Muscle of leg (tissue), 11 donors: ENCODE measurements around the gene HPSE2. TPM values are rescaled to one million over a fixed set of nuclear protein-coding genes. Genes with fewer than 3 reads are reported as not detected.

Experiments used
- DNase-seq: peaks from one replicate; pipeline ENCODE4 v3.0.0; 2013
- H3K27ac ChIP-seq: one replicate; pipeline ENCODE4 v1.5.1; 2013; ENCODE audit warnings: mild to moderate bottlenecking, low read length, control low read depth
- H3K27me3 ChIP-seq: one replicate; pipeline ENCODE4 v1.6.1; 2013; ENCODE audit warnings: low read length; ENCODE audit not compliant: control insufficient read depth, insufficient read depth
- H3K36me3 ChIP-seq: one replicate; pipeline ENCODE4 v1.6.1; 2013; ENCODE audit warnings: low read length; ENCODE audit not compliant: control insufficient read depth, insufficient read depth
- H3K4me1 ChIP-seq: one replicate; pipeline ENCODE4 v1.6.1; 2013; ENCODE audit warnings: low read length; ENCODE audit not compliant: control insufficient read depth, insufficient read depth
- H3K4me3 ChIP-seq: one replicate; pipeline ENCODE4 v1.5.1; 2013; ENCODE audit warnings: low read length, control low read depth
- H3K9me3 ChIP-seq: replicated peaks from 2 replicates; pipeline ENCODE4 v1.6.1; 2013; ENCODE audit warnings: low read depth, low read length; ENCODE audit not compliant: control insufficient read depth
- WGBS: methylation state at CpG from one replicate; pipeline ENCODE4 v1.1.5; 2013; ENCODE audit warnings: missing lambda C conversion rate; ENCODE audit not compliant: insufficient coverage; 5-methylcytosine and 5-hydroxymethylcytosine counted together
- polyA plus RNA-seq, 8 donors: library from polyadenylated mRNA; unstranded; fragments of 120-200 nt; gene quantifications; one replicate each; pipeline versions ENCODE4 v1.2.1 to v1.2.3, GENCODE V29; 2013; ENCODE audit warnings: inconsistent platforms in 1 of 8, low replicate concordance in 1 of 8; ENCODE audit not compliant: insufficient read length in 8 of 8, insufficient read depth in 1 of 8
- total RNA-seq: library from RNA; stranded (reverse); fragments of 120-200 nt; gene quantifications from one replicate; pipeline ENCODE4 v1.2.4, GENCODE V29; 2013

The HPSE2 gene
- total and polyA plus RNA-seq, 9 donors, result 0.04 to 0.57 (median 0.13) TPM; not detected in 2

DNA sequence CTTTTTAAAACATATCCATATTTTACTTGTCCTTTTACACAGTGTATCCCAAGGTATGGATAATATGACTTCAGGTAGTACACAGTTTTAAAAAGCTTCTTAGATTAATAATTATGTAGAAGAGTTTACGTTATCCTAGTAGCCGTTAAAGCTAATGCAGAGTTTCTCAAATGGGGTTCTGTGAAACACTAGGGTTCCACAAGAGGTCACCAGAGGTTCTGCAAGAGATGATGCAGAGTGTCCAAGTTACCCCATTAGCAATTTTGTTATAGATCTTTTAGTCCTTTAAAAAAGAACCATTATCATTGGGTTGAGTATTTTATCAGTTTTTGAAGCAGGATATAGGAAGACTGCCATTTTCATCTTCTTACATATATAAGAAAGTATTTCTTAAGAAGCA, 490.0 kb downstream of the HPSE2 start:
- Histone ChIP-seq H3K36me3 (no peaks in the 10 kb centered on the region), H3K9me3 (no peaks in the 10 kb centered on the region), H3K4me1 (no peaks in the 10 kb centered on the region), H3K4me3 (no peak overlapping the region), H3K27ac (no peak overlapping the region), H3K27me3 (no peaks in the 10 kb centered on the region)
- 100% methylated on average over 2 of the region's 2 CpGs for WGBS
- no peak for DNase-seq

DNA sequence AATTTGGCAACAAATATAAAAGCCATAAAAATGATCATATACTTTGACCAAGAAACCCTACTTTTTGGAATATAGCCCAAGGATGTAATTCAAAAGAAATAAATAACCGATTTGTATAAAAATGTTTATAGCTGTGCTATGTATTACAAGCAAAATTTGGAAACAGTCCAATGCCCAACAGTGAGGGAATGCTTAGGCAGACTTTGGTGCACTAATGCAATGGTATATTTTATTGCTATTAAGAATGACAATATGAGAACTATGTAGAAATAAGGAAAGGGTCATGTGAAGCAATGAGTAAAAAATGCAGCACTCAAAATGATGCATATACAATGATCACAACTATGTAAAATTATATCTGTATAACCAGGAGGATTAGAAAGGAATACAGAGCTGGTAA, 515.1 kb downstream of the HPSE2 start:
- DNase-seq, result no peak
- Histone ChIP-seq H3K4me3 (no peak overlapping the region), H3K36me3 (no peaks in the 10 kb centered on the region), H3K9me3 (no peaks in the 10 kb centered on the region), H3K27me3 (no peaks in the 10 kb centered on the region), H3K27ac (no peak overlapping the region), H3K4me1 (no peaks in the 10 kb centered on the region)
- WGBS, result no CpG with 5 or more reads among the region's 1 CpG

DNA sequence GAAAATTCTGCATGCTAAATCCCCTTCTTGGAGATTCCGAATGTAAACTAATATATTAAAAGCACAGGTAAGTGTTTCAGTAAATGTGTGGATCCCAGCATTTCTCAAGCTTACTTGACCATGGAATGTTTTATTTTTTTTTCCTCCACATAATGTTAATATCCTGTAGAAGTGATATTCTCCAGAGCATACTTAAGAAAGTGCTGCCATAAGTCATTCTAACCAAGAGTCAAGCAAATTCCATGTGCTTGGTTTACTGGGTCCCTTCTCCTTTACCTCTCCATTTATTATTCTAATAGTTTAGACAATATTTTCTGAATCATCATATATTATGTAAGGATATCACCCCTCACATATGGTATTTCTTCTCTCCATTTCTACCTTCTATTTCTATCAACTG, 522.1 kb downstream of the HPSE2 start:
- Histone ChIP-seq H3K27ac (no peak overlapping the region), H3K36me3 (no peaks in the 10 kb centered on the region), H3K4me1 (no peaks in the 10 kb centered on the region), H3K4me3 (no peak overlapping the region), H3K9me3 (no peaks in the 10 kb centered on the region), H3K27me3 (no peaks in the 10 kb centered on the region)
- no peak for DNase-seq
- no CpG with 5 or more reads among the region's 1 CpG for WGBS

- H3K27me3 ChIP-seq, result no peaks in the 10 kb centered on the region
- WGBS, result no CpG with 5 or more reads among the region's 5 CpGs
Observed at GRCh38 chr10:98696516-98696915, 539.1 kb downstream of the HPSE2 start.

GRCh38 chr10:98694883-98695282, 540.8 kb downstream of the HPSE2 start:
- Histone ChIP-seq H3K27ac (no peak overlapping the region), H3K9me3 (no peaks in the 10 kb centered on the region), H3K27me3 (no peaks in the 10 kb centered on the region), H3K36me3 (no peaks in the 10 kb centered on the region), H3K4me3 (no peak overlapping the region), H3K4me1 (no peaks in the 10 kb centered on the region)
- peak; percentile 10 for DNase-seq

More at GRCh38 chr10:98696516-98696915, 539.1 kb downstream of the HPSE2 start:
- DNase-seq, result no peak
- Histone ChIP-seq H3K4me1 (no peaks in the 10 kb centered on the region), H3K36me3 (no peaks in the 10 kb centered on the region), H3K9me3 (no peaks in the 10 kb centered on the region), H3K27ac (no peak overlapping the region), H3K4me3 (no peak overlapping the region)

GRCh38 chr10:98694014-98694413, 541.6 kb downstream of the HPSE2 start:
- peak; percentile 30 for DNase-seq
- no peaks in the 10 kb centered on the region for H3K27me3 ChIP-seq
- H3K27ac ChIP-seq, result no peak overlapping the region
- 63% methylated on average over 1 of the region's 2 CpGs for WGBS
- H3K4me1 ChIP-seq, result no peaks in the 10 kb centered on the region
- H3K4me3 ChIP-seq, result no peak overlapping the region
- H3K9me3 ChIP-seq, result no peaks in the 10 kb centered on the region
- H3K36me3 ChIP-seq, result no peaks in the 10 kb centered on the region

- Histone ChIP-seq H3K27me3 (no peaks in the 10 kb centered on the region), H3K4me1 (no peaks in the 10 kb centered on the region), H3K4me3 (no peak overlapping the region), H3K9me3 (peaks cover 2% of the 10 kb centered on the region), H3K36me3 (no peaks in the 10 kb centered on the region), H3K27ac (no peak overlapping the region)
- no peak for DNase-seq
- WGBS, result no CpG with 5 or more reads among the region's 1 CpG
Observed at GRCh38 chr10:98687685-98688084, 548.0 kb downstream of the HPSE2 start.

GRCh38 chr10:98684019-98684899, 551.4 kb downstream of the HPSE2 start:
- WGBS, result no CpG with 5 or more reads among the region's 3 CpGs
- H3K27ac ChIP-seq, result no peak overlapping the region
- H3K9me3 ChIP-seq, result peaks cover 2% of the 10 kb centered on the region
- H3K4me3 ChIP-seq, result no peak overlapping the region
- H3K27me3 ChIP-seq, result no peaks in the 10 kb centered on the region
- peak; percentile 17 for DNase-seq
- no peaks in the 10 kb centered on the region for H3K4me1 ChIP-seq
- H3K36me3 ChIP-seq, result no peaks in the 10 kb centered on the region

DNA sequence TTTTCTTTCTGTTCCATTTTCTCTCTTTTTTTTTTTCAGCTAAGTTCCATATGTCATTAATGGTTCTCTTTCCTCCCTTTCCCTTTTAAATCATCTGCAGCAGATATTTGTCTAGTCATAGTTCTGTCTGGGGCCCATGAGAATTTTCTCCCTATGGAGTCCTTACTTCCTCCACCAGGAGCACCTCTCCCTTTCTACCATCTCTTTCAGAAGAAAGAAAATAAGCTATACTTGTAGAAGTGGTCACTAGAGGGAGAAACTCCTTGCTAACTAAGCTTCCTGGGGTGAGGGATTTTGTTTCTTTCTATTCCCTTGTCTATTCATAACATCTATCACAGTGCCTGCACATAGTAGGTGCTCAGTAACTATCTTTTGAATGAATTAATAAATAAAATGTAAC, 558.8 kb downstream of the HPSE2 start:
- no peaks in the 10 kb centered on the region for H3K4me1 ChIP-seq
- DNase-seq, result no peak
- H3K27me3 ChIP-seq, result no peaks in the 10 kb centered on the region
- no peaks in the 10 kb centered on the region for H3K36me3 ChIP-seq
- H3K27ac ChIP-seq, result no peak overlapping the region
- no peak overlapping the region for H3K4me3 ChIP-seq
- H3K9me3 ChIP-seq, result no peaks in the 10 kb centered on the region

DNA sequence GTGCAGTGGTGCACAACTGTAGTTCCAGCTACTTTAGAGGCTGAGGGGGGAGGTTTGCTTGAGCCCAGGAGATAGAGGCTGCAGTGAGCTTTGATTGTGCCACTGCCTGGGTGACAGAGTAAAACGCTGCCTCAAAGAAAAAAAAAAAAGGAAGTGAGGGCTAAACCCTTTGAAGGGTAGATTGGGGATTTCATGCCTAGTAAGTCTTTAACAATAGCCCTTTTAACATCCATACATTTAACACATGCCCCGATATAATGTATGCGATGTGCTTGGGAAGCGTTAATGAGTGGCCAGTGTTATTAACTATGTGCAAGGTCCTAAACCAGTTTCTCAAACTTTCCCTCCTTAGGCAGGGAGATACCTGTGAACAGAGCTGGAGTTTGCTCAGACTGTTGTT, 559.8 kb downstream of the HPSE2 start:
- no peak for DNase-seq
- H3K9me3 ChIP-seq, result no peaks in the 10 kb centered on the region
- H3K27me3 ChIP-seq, result no peaks in the 10 kb centered on the region
- no peak overlapping the region for H3K27ac ChIP-seq
- no CpG with 5 or more reads among the region's 4 CpGs for WGBS
- H3K36me3 ChIP-seq, result no peaks in the 10 kb centered on the region
- no peak overlapping the region for H3K4me3 ChIP-seq
- no peaks in the 10 kb centered on the region for H3K4me1 ChIP-seq
